ENCODE results near the gene PAK3.

PAK3 gene

DNA sequence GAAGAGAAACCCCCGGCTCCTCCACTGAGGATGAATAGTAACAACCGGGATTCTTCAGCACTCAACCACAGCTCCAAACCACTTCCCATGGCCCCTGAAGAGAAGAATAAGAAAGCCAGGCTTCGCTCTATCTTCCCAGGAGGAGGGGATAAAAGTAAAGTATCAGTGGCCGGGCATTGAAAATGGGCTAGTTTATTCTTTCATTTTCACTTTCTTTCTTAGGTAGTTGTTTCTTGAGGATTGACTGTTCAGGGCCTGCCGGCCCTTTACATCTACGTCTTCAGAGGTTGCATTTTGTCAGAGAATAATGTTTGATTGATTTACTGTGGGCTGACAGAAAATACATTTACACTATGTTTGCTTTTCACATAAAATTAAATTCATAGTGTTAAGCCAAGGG is 27.1 kb downstream of the PAK3 start:
- H3K9me3 ChIP-seq (ENCODE audit: severe bottlenecking): no peaks in the 10 kb centered on the region
- H3K27ac ChIP-seq: no peak overlapping the region
- no peak overlapping the region for H3K4me3 ChIP-seq (ENCODE audit: low read depth, low read length)
- no peak for DNase-seq
- TF ChIP-seq, protein P1, sequence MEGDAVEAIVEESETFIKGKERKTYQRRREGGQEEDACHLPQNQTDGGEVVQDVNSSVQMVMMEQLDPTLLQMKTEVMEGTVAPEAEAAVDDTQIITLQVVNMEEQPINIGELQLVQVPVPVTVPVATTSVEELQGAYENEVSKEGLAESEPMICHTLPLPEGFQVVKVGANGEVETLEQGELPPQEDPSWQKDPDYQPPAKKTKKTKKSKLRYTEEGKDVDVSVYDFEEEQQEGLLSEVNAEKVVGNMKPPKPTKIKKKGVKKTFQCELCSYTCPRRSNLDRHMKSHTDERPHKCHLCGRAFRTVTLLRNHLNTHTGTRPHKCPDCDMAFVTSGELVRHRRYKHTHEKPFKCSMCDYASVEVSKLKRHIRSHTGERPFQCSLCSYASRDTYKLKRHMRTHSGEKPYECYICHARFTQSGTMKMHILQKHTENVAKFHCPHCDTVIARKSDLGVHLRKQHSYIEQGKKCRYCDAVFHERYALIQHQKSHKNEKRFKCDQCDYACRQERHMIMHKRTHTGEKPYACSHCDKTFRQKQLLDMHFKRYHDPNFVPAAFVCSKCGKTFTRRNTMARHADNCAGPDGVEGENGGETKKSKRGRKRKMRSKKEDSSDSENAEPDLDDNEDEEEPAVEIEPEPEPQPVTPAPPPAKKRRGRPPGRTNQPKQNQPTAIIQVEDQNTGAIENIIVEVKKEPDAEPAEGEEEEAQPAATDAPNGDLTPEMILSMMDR (IDR thresholded peaks at IDR 0.05; ENCODE audit: low read depth, low read length): no peak
- no peaks in the 10 kb centered on the region for H3K36me3 ChIP-seq
- H3K27me3 ChIP-seq (ENCODE audit: insufficient read depth, low read depth, severe bottlenecking): peaks cover 4% of the 10 kb centered on the region

GRCh38 chrX:111123606-111124179 is 27.7 kb downstream of the PAK3 start:
- TF ChIP-seq, protein P1 (IDR thresholded peaks at IDR 0.05; ENCODE audit: low read depth, low read length): no peak
- Histone ChIP-seq H3K36me3 (no peaks in the 10 kb centered on the region), H3K27ac (no peak overlapping the region), H3K9me3 (ENCODE audit: severe bottlenecking) (no peaks in the 10 kb centered on the region), H3K4me3 (ENCODE audit: low read depth, low read length) (no peak overlapping the region), H3K27me3 (ENCODE audit: insufficient read depth, low read depth, severe bottlenecking) (peaks cover 4% of the 10 kb centered on the region)
- DNase-seq: no peak

DNA sequence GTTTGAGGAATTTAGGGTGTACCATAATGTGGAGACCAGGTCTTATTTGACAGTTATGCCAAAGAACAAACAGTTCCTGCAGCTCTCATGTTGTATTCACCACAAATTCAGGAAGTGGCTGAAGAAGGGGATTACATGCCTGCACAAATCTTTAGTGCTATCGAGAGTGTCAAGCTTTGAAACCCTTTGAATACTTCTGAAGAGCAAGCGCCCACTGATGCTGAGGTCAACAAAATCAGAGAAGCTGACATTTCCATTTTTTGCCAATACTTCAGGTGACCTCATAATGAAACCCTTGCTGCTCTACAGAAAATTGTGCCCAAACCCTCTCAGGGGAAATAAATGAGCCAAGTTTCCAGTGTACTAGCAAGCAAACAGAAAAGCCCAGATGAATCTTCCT is 28.4 kb downstream of the PAK3 start:
- Histone ChIP-seq H3K9me3 (ENCODE audit: severe bottlenecking) (no peaks in the 10 kb centered on the region), H3K27me3 (ENCODE audit: insufficient read depth, low read depth, severe bottlenecking) (peaks cover 4% of the 10 kb centered on the region), H3K36me3 (no peaks in the 10 kb centered on the region), H3K4me3 (ENCODE audit: low read depth, low read length) (no peak overlapping the region), H3K27ac (no peak overlapping the region)
- TF ChIP-seq, protein P1 (IDR thresholded peaks at IDR 0.05; ENCODE audit: low read depth, low read length): no peak
- DNase-seq: no peak

DNA sequence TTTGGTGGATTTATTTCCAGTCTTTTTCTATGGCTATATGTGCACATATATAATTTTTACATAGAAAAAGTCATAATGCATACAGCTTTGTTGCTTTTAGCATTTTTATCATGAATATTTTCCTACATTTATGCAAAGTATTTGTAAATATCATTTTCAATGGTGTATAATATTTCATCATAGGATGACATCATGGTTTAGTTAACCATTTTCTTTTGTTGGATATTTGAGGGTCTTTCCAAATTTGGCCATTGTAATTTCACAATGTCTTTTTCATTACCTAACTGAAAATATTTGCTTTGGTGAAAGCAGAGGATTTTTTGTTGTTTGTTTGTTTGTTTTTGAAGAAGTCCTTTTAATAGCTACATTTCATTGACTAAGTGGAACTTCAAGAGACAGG is 31.0 kb downstream of the PAK3 start:
- no peaks in the 10 kb centered on the region for H3K36me3 ChIP-seq
- H3K27me3 ChIP-seq (ENCODE audit: insufficient read depth, low read depth, severe bottlenecking): no peaks in the 10 kb centered on the region
- TF ChIP-seq, protein P1 (IDR thresholded peaks at IDR 0.05; ENCODE audit: low read depth, low read length): no peak
- H3K4me3 ChIP-seq (ENCODE audit: low read depth, low read length): no peak overlapping the region
- H3K27ac ChIP-seq: no peak overlapping the region
- DNase-seq: no peak
- no peaks in the 10 kb centered on the region for H3K9me3 ChIP-seq (ENCODE audit: severe bottlenecking)

- DNase-seq: no peak
- TF ChIP-seq, protein P1 (IDR thresholded peaks at IDR 0.05; ENCODE audit: low read depth, low read length): no peak
- no peak overlapping the region for H3K27ac ChIP-seq
- no peak overlapping the region for H3K4me3 ChIP-seq (ENCODE audit: low read depth, low read length)
- no peaks in the 10 kb centered on the region for H3K27me3 ChIP-seq (ENCODE audit: insufficient read depth, low read depth, severe bottlenecking)
- no peaks in the 10 kb centered on the region for H3K36me3 ChIP-seq
- no peaks in the 10 kb centered on the region for H3K9me3 ChIP-seq (ENCODE audit: severe bottlenecking)
Measured at GRCh38 chrX:111129921-111130320, 33.9 kb downstream of the PAK3 start.

DNA sequence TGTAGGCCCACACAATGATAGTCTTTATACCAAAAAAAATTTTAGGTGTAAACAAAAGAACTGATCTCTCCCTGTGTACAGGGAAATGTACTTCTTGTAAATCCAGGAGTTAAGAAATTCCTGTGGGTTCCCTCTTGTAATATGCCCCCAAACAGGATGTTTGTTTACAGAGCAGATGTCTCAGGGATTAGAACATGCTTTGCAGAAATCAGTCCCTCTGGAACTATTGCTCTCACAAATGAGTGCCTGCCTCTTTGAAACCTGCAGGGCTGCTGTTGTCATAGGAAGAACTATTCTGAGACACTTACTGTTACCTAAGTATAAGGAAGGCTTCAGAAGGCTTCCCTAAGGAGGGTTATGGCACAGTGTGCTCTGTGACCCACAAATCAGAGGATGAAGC is 35.6 kb downstream of the PAK3 start:
- DNase-seq: peak; percentile 9

More for the DNA sequence above, 35.6 kb downstream of the PAK3 start:
- no peaks in the 10 kb centered on the region for H3K9me3 ChIP-seq (ENCODE audit: severe bottlenecking)
- H3K27me3 ChIP-seq (ENCODE audit: insufficient read depth, low read depth, severe bottlenecking): no peaks in the 10 kb centered on the region
- TF ChIP-seq, protein P1 (IDR thresholded peaks at IDR 0.05; ENCODE audit: low read depth, low read length): no peak
- no peak overlapping the region for H3K4me3 ChIP-seq (ENCODE audit: low read depth, low read length)
- H3K27ac ChIP-seq: no peak overlapping the region
- H3K36me3 ChIP-seq: no peaks in the 10 kb centered on the region

All from WERI-Rb-1 (cell line).